BLaER1 treated with 17β-estradiol and CSF1 and Interleukin-3, amounts not matched to agents 10 nM and 100 nM (cell line): ENCODE data around the gene TXNDC2.

Source experiments
- H3K27ac ChIP-seq, 11 experiments: shearing (Covaris generic); formaldehyde crosslinking; 2 replicates each; pipeline ENCODE4 v1.8.1; 2022
- H3K27me3 ChIP-seq, 11 experiments: shearing (Covaris generic); formaldehyde crosslinking; 2 replicates each; pipeline ENCODE4 v1.8.1; 2022
- H3K36me3 ChIP-seq, 11 experiments: shearing (Covaris generic); formaldehyde crosslinking; 2 replicates each; pipeline ENCODE4 v1.8.1; 2022
- H3K4me1 ChIP-seq, 10 experiments: shearing (Covaris generic); formaldehyde crosslinking; 2 replicates each; pipeline ENCODE4 v1.8.1; 2022
- H3K4me2 ChIP-seq, 11 experiments: shearing (Covaris generic); formaldehyde crosslinking; 2 replicates each; pipeline ENCODE4 v1.8.1; 2022
- H3K4me3 ChIP-seq, 10 experiments: shearing (Covaris generic); formaldehyde crosslinking; 2 replicates each; pipeline ENCODE4 v1.8.1; 2022
- H3K9ac ChIP-seq, 11 experiments: shearing (Covaris generic); formaldehyde crosslinking; 2 replicates each; pipeline ENCODE4 v1.8.1; 2022
- H3K9me3 ChIP-seq, 11 experiments: shearing (Covaris generic); formaldehyde crosslinking; replicated peaks in 1 of 11; 2 replicates each; pipeline ENCODE4 v1.8.1; 2022
- H4K20me1 ChIP-seq, 11 experiments: shearing (Covaris generic); formaldehyde crosslinking; 2 replicates each; pipeline ENCODE4 v1.8.1; 2022
- Cebpa-rat ChIP-seq, 11 experiments: shearing (Covaris generic); IDR thresholded peaks; 2 replicates each; pipeline ENCODE4 v1.8.1; 2022

Gene TXNDC2

DNA sequence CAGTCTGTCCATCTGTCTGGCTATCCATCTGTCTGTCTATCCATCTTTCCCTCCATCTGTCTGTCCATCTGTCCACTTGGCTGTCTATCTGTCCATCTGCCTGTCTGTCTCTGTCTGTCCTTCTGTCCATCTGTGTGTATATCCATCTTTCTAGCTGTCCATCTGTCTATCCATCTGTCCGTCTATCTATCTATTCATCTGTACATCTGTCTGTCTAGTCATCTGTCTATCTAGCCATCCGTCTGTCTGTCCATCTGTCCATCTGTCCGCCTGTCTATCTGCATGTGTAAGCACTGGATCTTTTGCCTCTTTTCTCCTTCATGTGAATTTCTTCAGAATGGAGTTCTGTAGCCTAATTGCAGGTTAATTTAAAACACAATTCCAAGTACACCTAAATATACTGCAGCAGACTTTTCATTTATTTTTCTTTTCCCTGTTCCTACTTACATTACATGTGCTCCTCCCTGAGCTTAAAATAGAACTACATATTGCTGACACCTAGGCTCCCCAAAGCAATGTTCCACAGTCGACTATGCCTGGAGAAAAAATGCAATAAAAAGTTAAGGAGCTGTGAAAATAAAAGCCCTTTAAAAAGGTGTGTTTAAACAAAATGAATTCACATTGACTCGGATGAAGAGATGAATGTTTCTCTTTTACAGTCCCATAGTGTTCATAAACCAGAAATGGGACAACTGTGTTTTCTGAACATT lies 37.4 kb upstream of the TXNDC2 start:
- Histone ChIP-seq H3K9me3 (peaks cover 0 to 11% (median 6%) of the 10 kb centered on the region in 11 experiments; a peak in 13 of 22 replicates), H4K20me1 (peaks cover 0 to 6% (median 0%) of the 10 kb centered on the region in 11 experiments; a peak in 4 of 22 replicates), H3K27ac (peak overlapping the region in 3 of 11 experiments; percentile 70 to 80 (median 77); a peak in 4 of 22 replicates), H3K4me2 (peak overlapping the region in 4 of 11 experiments; percentile 76 to 91 (median 85); a peak in 8 of 22 replicates), H3K4me3 (no peak overlapping the region), H3K36me3 (peaks cover 0 to 55% (median 0%) of the 10 kb centered on the region in 11 experiments; a peak in 7 of 22 replicates), H3K4me1 (peaks cover 12 to 63% (median 25%) of the 10 kb centered on the region in 10 experiments), H3K9ac (peak overlapping the region in 3 of 11 experiments; percentile 55 to 75 (median 70); a peak in 2 of 22 replicates), H3K27me3 (peaks cover 0 to 53% (median 32%) of the 10 kb centered on the region in 11 experiments; a peak in 19 of 22 replicates)
- TF ChIP-seq Cebpa-rat (IDR thresholded peaks at IDR 0.05): no peak

DNA sequence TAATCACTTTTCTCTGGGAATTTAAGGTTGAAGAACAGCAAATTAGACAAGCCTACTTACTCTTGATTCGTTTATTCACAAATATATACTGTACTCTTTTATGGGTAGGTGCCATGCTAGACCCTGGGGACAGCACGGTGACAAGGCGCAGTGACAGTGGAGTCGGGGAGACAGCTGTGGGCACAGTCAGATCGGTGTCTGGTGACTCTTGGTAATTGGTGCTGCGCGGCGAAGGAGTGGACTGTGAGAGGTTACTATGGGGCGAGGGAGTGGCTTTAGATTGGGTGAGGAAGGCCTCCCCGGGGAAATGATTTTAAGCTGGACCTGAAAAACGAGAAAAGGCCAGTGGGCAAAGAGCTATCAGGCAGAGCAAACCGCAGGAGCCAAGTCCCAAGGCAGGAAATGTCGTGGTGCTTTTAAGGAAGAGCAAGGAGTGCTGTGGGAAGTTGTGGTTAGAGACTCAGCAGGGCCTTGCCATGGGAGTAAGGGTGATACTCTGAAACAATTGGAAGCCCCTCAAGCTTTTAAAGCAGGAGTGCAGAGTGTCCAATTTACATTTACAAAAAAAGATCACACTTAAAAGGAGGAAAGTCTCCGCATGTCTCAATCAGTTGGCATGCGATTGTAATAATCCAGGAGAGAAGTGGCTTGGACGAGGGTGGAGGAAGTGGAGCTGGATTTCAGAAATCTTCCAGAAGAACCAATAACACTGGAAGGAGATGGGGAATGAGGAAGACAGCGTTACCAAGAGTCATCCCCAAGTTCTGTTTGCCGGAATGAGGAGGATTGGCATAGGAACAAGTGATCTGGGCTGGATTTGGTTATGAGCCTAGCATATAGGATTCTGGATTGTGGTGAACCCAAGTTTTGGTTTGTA lies 36.1 kb upstream of the TXNDC2 start:
- H3K9me3 ChIP-seq: peaks cover 0 to 11% (median 6%) of the 10 kb centered on the region in 11 experiments; a peak in 13 of 22 replicates
- peak overlapping the region; percentile 60 to 91 (median 75) for H3K4me2 ChIP-seq
- peak overlapping the region in 4 of 11 experiments; percentile 45 to 80 (median 74); a peak in 9 of 22 replicates for H3K27ac ChIP-seq
- H3K36me3 ChIP-seq: peaks cover 0 to 49% (median 0%) of the 10 kb centered on the region in 11 experiments; a peak in 7 of 22 replicates
- H4K20me1 ChIP-seq: peaks cover 0 to 6% (median 0%) of the 10 kb centered on the region in 11 experiments; a peak in 4 of 22 replicates
- TF ChIP-seq Cebpa-rat (IDR thresholded peaks at IDR 0.05): no peak
- H3K27me3 ChIP-seq: peaks cover 0 to 53% (median 32%) of the 10 kb centered on the region in 11 experiments; a peak in 19 of 22 replicates
- H3K4me1 ChIP-seq: peaks cover 12 to 67% (median 25%) of the 10 kb centered on the region in 10 experiments
- peak overlapping the region in 4 of 10 experiments; percentile 12 to 38 (median 28); a peak in 5 of 20 replicates for H3K4me3 ChIP-seq
- H3K9ac ChIP-seq: peak overlapping the region in 5 of 11 experiments; percentile 9 to 75 (median 55); a peak in 8 of 22 replicates

DNA sequence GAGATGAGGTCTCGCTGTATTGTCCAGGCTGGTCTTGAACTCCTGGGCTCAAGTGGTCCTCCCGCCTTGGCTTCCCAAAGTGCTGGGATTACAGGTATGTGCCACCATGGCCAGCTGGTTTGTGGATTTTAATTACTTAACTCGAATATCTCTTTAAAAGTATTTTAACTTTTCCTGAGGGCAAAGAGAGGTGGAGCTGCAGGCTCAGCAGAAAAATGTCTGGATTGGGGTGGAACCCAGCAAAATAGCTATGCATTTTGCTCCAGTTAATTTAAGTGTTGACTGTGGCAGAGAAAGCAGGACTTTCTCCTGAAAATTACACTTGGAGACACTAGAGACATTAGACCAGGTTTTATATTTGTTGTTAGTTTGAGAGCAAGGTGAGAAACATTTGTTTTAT lies 35.5 kb upstream of the TXNDC2 start:
- Histone ChIP-seq H3K27me3 (peaks cover 0 to 53% (median 32%) of the 10 kb centered on the region in 11 experiments; a peak in 19 of 22 replicates), H3K9me3 (peaks cover 0 to 11% (median 6%) of the 10 kb centered on the region in 11 experiments; a peak in 13 of 22 replicates), H3K4me3 (peak overlapping the region in 4 of 10 experiments; percentile 1 to 38 (median 24); a peak in 2 of 20 replicates), H3K36me3 (peaks cover 0 to 49% (median 0%) of the 10 kb centered on the region in 11 experiments; a peak in 7 of 22 replicates), H3K4me2 (peak overlapping the region; percentile 60 to 91 (median 75); a peak in 20 of 22 replicates), H3K27ac (peak overlapping the region in 3 of 11 experiments; percentile 70 to 80 (median 77); a peak in 6 of 22 replicates), H4K20me1 (peaks cover 0 to 6% (median 0%) of the 10 kb centered on the region in 11 experiments; a peak in 4 of 22 replicates), H3K9ac (peak overlapping the region in 3 of 11 experiments; percentile 55 to 75 (median 70); a peak in 4 of 22 replicates), H3K4me1 (peaks cover 12 to 73% (median 25%) of the 10 kb centered on the region in 10 experiments)
- no peak for TF ChIP-seq Cebpa-rat (IDR thresholded peaks at IDR 0.05)

DNA sequence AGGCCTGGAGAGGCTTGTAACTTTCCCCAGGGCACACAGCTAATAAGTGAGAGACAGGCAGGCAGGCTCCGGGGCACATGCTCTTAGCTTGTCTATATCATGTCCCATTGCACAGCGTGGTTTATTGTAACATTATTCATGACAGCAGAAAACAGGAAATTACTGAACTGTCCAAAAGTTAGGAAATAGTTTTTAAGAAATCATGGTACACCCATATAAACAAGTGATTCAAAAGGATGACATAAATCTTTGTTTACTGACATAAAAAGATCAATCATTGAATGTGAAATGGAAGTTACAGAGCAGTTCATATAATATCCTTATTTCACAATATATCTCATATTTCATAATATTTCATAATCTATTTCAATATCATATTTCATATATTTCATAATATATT lies 34.3 kb upstream of the TXNDC2 start:
- H3K4me2 ChIP-seq: peak overlapping the region in 6 of 11 experiments; percentile 48 to 91 (median 80); a peak in 11 of 22 replicates
- H3K4me1 ChIP-seq: peaks cover 12 to 83% (median 25%) of the 10 kb centered on the region in 10 experiments
- H3K27ac ChIP-seq: peak overlapping the region in 4 of 11 experiments; percentile 2 to 80 (median 48); a peak in 4 of 22 replicates
- H4K20me1 ChIP-seq: peaks cover 0 to 6% (median 0%) of the 10 kb centered on the region in 11 experiments; a peak in 4 of 22 replicates
- H3K9ac ChIP-seq: 0 out of 22 replicates have a peak overlapping the region, but pooled peaks of 1 of the 11 experiments have one; percentile 3
- H3K4me3 ChIP-seq: no peak overlapping the region
- no peak for TF ChIP-seq Cebpa-rat (IDR thresholded peaks at IDR 0.05)
- H3K36me3 ChIP-seq: peaks cover 0 to 47% (median 0%) of the 10 kb centered on the region in 11 experiments; a peak in 7 of 22 replicates
- H3K27me3 ChIP-seq: peaks cover 0 to 46% (median 32%) of the 10 kb centered on the region in 11 experiments; a peak in 19 of 22 replicates
- H3K9me3 ChIP-seq: peaks cover 0 to 11% (median 6%) of the 10 kb centered on the region in 11 experiments; a peak in 13 of 22 replicates

DNA sequence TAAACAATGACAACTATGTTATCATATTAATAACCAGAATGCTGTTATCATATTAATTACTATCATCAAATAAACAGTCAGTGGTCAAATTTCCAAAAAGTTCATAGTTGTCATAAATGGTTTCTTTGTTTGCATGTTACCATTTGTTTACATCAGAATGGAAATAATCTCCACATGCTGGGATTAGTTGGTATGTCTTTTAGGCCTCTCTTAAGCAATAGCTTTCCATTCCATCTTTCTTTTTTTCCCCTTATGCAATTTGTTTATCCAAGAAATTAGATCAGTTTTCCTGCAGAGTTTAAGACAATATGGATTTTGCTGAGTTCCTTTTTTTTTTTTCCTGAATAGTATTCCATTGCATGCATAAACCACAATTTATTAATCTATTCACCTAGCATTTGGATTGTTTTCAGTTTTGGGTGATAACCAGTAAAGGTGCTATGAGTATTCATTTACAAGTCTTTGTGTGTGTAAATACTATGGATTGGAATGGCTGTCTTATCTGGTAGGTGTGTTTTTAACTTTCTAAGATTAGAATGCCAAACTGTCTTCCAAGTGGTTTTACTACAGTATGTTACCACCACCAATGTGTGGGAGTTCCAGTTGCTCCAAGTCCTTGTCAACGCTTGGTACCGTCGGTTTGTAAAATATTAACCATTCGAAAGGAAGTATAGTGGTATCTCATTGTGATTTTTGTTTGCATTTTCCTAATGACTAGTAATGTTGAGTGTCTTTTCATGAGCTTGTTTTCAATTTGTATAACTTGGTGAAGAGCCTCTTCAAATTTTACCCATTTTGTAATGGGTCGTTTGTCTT lies 33.3 kb upstream of the TXNDC2 start:
- peaks cover 0 to 6% (median 0%) of the 10 kb centered on the region in 11 experiments; a peak in 3 of 22 replicates for H4K20me1 ChIP-seq
- no peak overlapping the region for H3K27ac ChIP-seq
- peaks cover 0 to 11% (median 6%) of the 10 kb centered on the region in 11 experiments; a peak in 13 of 22 replicates for H3K9me3 ChIP-seq
- peak overlapping the region in 2 of 11 experiments; percentile 1 to 12; a peak in 2 of 22 replicates for H3K4me2 ChIP-seq
- peaks cover 0 to 43% (median 0%) of the 10 kb centered on the region in 11 experiments; a peak in 7 of 22 replicates for H3K36me3 ChIP-seq
- TF ChIP-seq Cebpa-rat (IDR thresholded peaks at IDR 0.05): no peak
- H3K4me1 ChIP-seq: peaks cover 12 to 76% (median 25%) of the 10 kb centered on the region in 10 experiments
- H3K9ac ChIP-seq: no peak overlapping the region
- no peak overlapping the region for H3K4me3 ChIP-seq
- H3K27me3 ChIP-seq: peaks cover 0 to 40% (median 32%) of the 10 kb centered on the region in 11 experiments; a peak in 18 of 22 replicates

DNA sequence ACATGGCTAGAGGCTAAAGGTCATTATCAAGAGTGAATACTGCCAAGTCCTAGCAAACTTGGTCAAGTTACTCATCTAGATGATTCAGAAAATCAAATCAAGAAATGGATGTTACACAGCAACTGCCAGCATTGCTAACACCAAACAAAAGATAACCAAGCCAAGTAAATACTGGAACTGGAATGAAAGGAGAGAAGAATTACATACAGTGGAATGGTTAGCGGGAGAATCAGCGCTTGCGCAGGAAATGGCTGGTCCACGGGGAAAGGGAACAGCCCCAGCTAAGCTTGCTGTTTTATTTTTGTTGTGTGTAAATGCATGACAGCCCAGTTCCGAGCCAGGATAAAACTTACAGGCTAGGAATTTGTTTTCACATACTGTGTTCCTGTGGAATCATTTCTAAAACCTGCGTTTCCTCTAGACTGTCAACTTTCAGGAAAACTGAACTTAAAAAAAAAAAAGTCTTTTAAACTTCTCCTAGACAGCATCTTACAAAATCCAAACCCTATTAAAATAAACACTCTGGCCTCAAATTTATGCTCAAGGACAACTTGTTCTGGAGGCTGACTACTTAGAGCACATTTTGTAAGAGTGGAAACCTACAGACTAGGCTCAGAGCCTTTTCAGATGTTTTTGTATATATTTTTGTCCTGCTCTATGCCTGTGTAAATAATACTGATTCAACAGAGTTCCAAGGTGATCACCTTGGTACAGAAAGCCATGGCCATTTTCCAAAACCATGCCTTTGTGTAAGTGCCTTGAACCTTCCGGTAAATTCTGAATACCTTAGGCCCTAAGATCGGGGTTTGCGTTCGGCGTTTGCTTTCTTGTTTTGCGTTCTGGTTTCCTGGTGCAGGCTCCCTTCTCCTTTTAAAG lies 30.7 kb upstream of the TXNDC2 start:
- peak overlapping the region in 3 of 11 experiments; percentile 23 to 51 (median 37); a peak in 4 of 22 replicates for H3K4me2 ChIP-seq
- no peak overlapping the region for H3K27ac ChIP-seq
- peaks cover 0 to 57% (median 0%) of the 10 kb centered on the region in 11 experiments; a peak in 7 of 22 replicates for H3K36me3 ChIP-seq
- no peak overlapping the region for H3K9ac ChIP-seq
- peaks cover 0 to 5% (median 0%) of the 10 kb centered on the region in 11 experiments; a peak in 2 of 22 replicates for H4K20me1 ChIP-seq
- no peak for TF ChIP-seq Cebpa-rat (IDR thresholded peaks at IDR 0.05)
- H3K4me1 ChIP-seq: peaks cover 2 to 50% (median 12%) of the 10 kb centered on the region in 10 experiments; a peak in 19 of 20 replicates
- peaks cover 0 to 11% (median 6%) of the 10 kb centered on the region in 11 experiments; a peak in 13 of 22 replicates for H3K9me3 ChIP-seq
- no peak overlapping the region for H3K4me3 ChIP-seq
- H3K27me3 ChIP-seq: peaks cover 0 to 15% (median 13%) of the 10 kb centered on the region in 11 experiments; a peak in 9 of 22 replicates
